CD4-positive, alpha-beta T cell (primary cell): ENCODE results near the gene WDR59. TPM values are rescaled to one million over a fixed set of nuclear protein-coding genes. Genes with fewer than 3 reads are reported as not detected.

ENCODE experiments used
- ATAC-seq: fragments of 200-7000 bp; cut with Tn5 transposase; one replicate; pipeline ENCODE4 v1.10.0; 2022; ENCODE audit warnings: mild to moderate bottlenecking; ENCODE audit not compliant: poor library complexity
- CTCF ChIA-PET: fragments of 350-600 bp; sonication (Branson Sonifier 250); formaldehyde crosslinking; loops from one replicate; lab custom pipeline; 2021; ENCODE audit warnings: antibody characterized with exemption, inconsistent platforms; lab: Charles Lee
- POLR2A ChIA-PET: fragments of 350-600 bp; sonication (Branson Sonifier 250); formaldehyde crosslinking; loops from one replicate; lab custom pipeline; 2021; ENCODE audit warnings: antibody characterized with exemption, inconsistent platforms; lab: Charles Lee
- DNase-seq, 14 experiments: peaks; one replicate each; pipeline ENCODE4 v3.0.0-alpha.2; 2013 to 2020; ENCODE audit warnings: mixed read lengths in 2 of 14
- H3K27ac ChIP-seq, 2 donors: one replicate each; pipeline versions ENCODE4 v1.5.1 to v1.7.0; 2013; ENCODE audit warnings: low read length in 2 of 2, low read depth in 1 of 2, mild to moderate bottlenecking in 1 of 2
- H3K27me3 ChIP-seq, 2 experiments: 1 replicate in 1 of 2; 2 replicates in 1 of 2; pipeline versions ENCODE4 v1.6.1 to v1.7.0; 2013; ENCODE audit warnings: low read length in 2 of 2, control low read depth in 1 of 2, mild to moderate bottlenecking in 1 of 2, moderate library complexity in 1 of 2; ENCODE audit not compliant: insufficient read depth in 2 of 2, control insufficient read depth in 1 of 2
- H3K36me3 ChIP-seq: one replicate; pipeline ENCODE4 v1.6.1; 2013; ENCODE audit warnings: low read length, control low read depth; ENCODE audit not compliant: insufficient read depth
- H3K4me1 ChIP-seq: one replicate; pipeline ENCODE4 v1.6.1; 2013; ENCODE audit warnings: low read length, control low read depth; ENCODE audit not compliant: insufficient read depth
- H3K4me3 ChIP-seq: one replicate; pipeline ENCODE4 v1.5.1; 2013; ENCODE audit warnings: mild to moderate bottlenecking, low read length, moderate library complexity
- H3K9me3 ChIP-seq, 2 experiments: 1 replicate in 1 of 2; 2 replicates in 1 of 2; pipeline versions ENCODE4 v1.6.1 to v1.7.0; 2013; ENCODE audit warnings: low read length in 2 of 2, mild to moderate bottlenecking in 2 of 2, control low read depth in 1 of 2, moderate library complexity in 1 of 2; ENCODE audit not compliant: control insufficient read depth in 1 of 2, insufficient read depth in 1 of 2
- H3K27ac Mint-ChIP-seq: one replicate; pipeline ENCODE4 v1.8.0; 2020; ENCODE audit warnings: mixed read lengths
- H3K27me3 Mint-ChIP-seq: one replicate; pipeline ENCODE4 v1.8.0; 2021; ENCODE audit warnings: mixed read lengths
- H3K36me3 Mint-ChIP-seq: one replicate; pipeline ENCODE4 v1.8.0; 2021; ENCODE audit warnings: low read depth, mixed read lengths
- H3K4me1 Mint-ChIP-seq: one replicate; pipeline ENCODE4 v1.8.0; 2021; ENCODE audit warnings: low read depth, mixed read lengths
- H3K4me3 Mint-ChIP-seq: one replicate; pipeline ENCODE4 v1.8.0; 2020; ENCODE audit warnings: mild to moderate bottlenecking, mixed read lengths
- H3K9me3 Mint-ChIP-seq: one replicate; pipeline ENCODE4 v1.8.0; 2020; ENCODE audit warnings: mixed read lengths
- CTCF ChIP-seq: fragments of 200-600 bp; IDR thresholded peaks from one replicate; pipeline ENCODE4 v1.8.0; 2022; ENCODE audit warnings: antibody characterized with exemption, mild to moderate bottlenecking
- intact Hi-C, 2 experiments: fragments of 100-400 bp; cut with DNase I in 1 of 2; cut with micrococcal nuclease in 1 of 2; formaldehyde crosslinking; loops; one replicate each; pipeline versions ENCODE4 v1.15.1 to v1.9.0; 2023 to 2025; cut with DNase I, micrococcal nuclease
- total RNA-seq, 174 experiments: library from RNA in 2 of 174; stranded (reverse) in 2 of 174; gene quantifications; one replicate each; pipeline ENCODE4 v1.2.3 and lab custom pipeline; 2021 to 2026

Gene WDR59
- total RNA-seq, 2 experiments from 2014 or later, result 60.2 to 67.2 TPM

GRCh38 chr16:75005697-75006096 is 20.8 kb upstream of the WDR59 start:
- ATAC-seq, result no peak
- H3K36me3 Mint-ChIP-seq, result no peaks in the 10 kb centered on the region

GRCh38 chr16:75004460-75004859 is 19.5 kb upstream of the WDR59 start:
- POLR2A ChIA-PET, result interaction anchor here (0.6 to 0.8 kb wide), 2 partner anchors 19 to 429 kb away, joined by 3 read pairs; partner anchors contain the start of gene CFDP1
- Histone ChIP-seq H3K27me3 (no peaks in the 10 kb centered on the region), H3K27ac (no peak overlapping the region), H3K4me1 (peaks cover 16% of the 10 kb centered on the region), H3K9me3 (no peaks in the 10 kb centered on the region), H3K4me3 (no peak overlapping the region), H3K36me3 (no peaks in the 10 kb centered on the region)
- no peak for TF ChIP-seq CTCF
- Mint-ChIP-seq H3K4me1 (peaks cover 15% of the 10 kb centered on the region), H3K4me3 (no peak overlapping the region), H3K27ac (no peak overlapping the region), H3K36me3 (no peaks in the 10 kb centered on the region), H3K27me3 (no peaks in the 10 kb centered on the region), H3K9me3 (no peaks in the 10 kb centered on the region)
- CTCF ChIA-PET, result interaction anchor here (2.5 kb wide), 1 partner anchor 106 kb away, joined by 10 read pairs; no protein-coding TSS in a partner anchor
- ATAC-seq (no peak), DNase-seq (no peak)
- intact Hi-C loops, result loop anchor here in 1 of 2 experiments (5.0 kb wide), 1 partner anchor 53 kb away; no protein-coding TSS in a partner anchor

More at GRCh38 chr16:75005697-75006096, 20.8 kb upstream of the WDR59 start:
- no peaks in the 10 kb centered on the region for H3K36me3 ChIP-seq
- no peak overlapping the region for H3K4me3 ChIP-seq
- H3K4me1 ChIP-seq, result peaks cover 4% of the 10 kb centered on the region
- no peaks in the 10 kb centered on the region for H3K9me3 ChIP-seq
- H3K4me1 Mint-ChIP-seq, result peaks cover 6% of the 10 kb centered on the region
- no peak overlapping the region for H3K4me3 Mint-ChIP-seq
- H3K27me3 ChIP-seq, result no peaks in the 10 kb centered on the region
- no peak for DNase-seq
- no peaks in the 10 kb centered on the region for H3K27me3 Mint-ChIP-seq
- ChIA-PET CTCF (interaction anchor here (2.5 to 2.7 kb wide), 2 partner anchors 105 to 106 kb away, joined by 8 to 10 read pairs; no protein-coding TSS in a partner anchor), POLR2A (interaction anchor here (0.8 kb wide), 1 partner anchor 12 kb away, joined by 4 read pairs; no protein-coding TSS in a partner anchor)
- intact Hi-C loops, result no loop called here
- no peak overlapping the region for H3K27ac Mint-ChIP-seq
- no peak overlapping the region for H3K27ac ChIP-seq
- no peak for TF ChIP-seq CTCF
- no peaks in the 10 kb centered on the region for H3K9me3 Mint-ChIP-seq

- no peaks in the 10 kb centered on the region for H3K27me3 Mint-ChIP-seq
- Histone ChIP-seq H3K4me3 (no peak overlapping the region), H3K36me3 (no peaks in the 10 kb centered on the region), H3K9me3 (no peaks in the 10 kb centered on the region), H3K4me1 (peaks cover 18% of the 10 kb centered on the region), H3K27me3 (no peaks in the 10 kb centered on the region), H3K27ac (no peak overlapping the region)
- H3K9me3 Mint-ChIP-seq, result no peaks in the 10 kb centered on the region
- ATAC-seq (no peak), DNase-seq (no peak)
- ChIA-PET CTCF (interaction anchor here (2.5 kb wide), 1 partner anchor 107 kb away, joined by 10 read pairs; no protein-coding TSS in a partner anchor), POLR2A (no interaction called here)
- intact Hi-C loops, result loop anchor here in 1 of 2 experiments (5.0 kb wide), 1 partner anchor 53 kb away; no protein-coding TSS in a partner anchor
- H3K36me3 Mint-ChIP-seq, result no peaks in the 10 kb centered on the region
- TF ChIP-seq CTCF, result no peak
- H3K4me3 Mint-ChIP-seq, result no peak overlapping the region
- no peak overlapping the region for H3K27ac Mint-ChIP-seq
- peaks cover 15% of the 10 kb centered on the region for H3K4me1 Mint-ChIP-seq
Observed at GRCh38 chr16:75003931-75004330, 19.0 kb upstream of the WDR59 start.
